ENCODE measurements around the gene AQP5. TPM values are rescaled to one million over a fixed set of nuclear protein-coding genes. Genes with fewer than 3 reads are reported as not detected.

AQP5 gene
- polyA plus RNA-seq, 1 donor: 0.22 TPM

DNA sequence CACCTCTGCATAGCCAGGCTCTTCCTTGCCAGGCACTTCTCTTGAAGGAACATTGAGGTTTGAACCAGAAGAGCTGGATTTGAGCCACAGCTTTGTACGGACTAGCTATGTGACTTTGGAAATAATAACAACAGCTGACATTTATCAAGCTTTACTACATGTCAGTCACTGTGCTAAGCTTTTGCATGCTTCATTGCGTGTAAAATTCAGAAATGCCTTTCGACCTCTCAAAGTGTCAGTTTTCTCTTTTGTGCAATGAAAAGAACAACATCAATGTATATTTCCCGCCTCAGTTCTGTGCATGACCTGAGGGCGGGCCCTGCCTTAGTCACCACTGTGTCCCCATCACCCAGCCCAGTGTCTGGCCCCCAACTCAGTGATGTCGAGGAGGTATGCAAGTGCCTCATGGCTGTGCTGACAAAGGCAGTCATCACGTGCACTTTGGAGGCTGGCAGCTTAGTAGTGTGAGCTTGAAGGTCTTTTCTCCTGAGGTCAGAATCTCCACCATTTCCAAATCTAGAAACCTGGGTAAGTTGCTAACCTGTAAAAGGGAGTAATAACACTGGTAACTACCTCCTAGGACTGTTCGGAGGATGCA, 29.0 kb upstream of the AQP5 start:
- no peak for DNase-seq

DNA sequence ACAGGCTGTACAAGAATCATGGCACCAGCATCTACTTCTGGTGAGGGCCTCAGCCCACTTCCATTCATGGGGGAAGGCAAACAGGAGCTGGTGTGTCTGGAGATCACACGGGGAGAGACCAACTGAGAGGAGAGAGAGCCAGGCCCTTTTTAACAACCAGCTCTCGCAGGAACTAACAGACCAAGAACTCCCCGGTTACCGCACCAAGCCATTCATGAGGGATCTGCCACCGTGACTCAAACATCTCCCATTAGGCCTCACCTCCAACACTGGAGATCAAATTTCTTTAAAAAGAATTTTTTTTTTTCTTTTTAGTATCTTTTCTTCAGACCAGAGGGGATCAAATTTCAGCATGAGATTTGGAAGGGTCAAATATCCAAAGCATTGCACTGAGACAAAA, 27.9 kb upstream of the AQP5 start:
- no peak for DNase-seq

DNA sequence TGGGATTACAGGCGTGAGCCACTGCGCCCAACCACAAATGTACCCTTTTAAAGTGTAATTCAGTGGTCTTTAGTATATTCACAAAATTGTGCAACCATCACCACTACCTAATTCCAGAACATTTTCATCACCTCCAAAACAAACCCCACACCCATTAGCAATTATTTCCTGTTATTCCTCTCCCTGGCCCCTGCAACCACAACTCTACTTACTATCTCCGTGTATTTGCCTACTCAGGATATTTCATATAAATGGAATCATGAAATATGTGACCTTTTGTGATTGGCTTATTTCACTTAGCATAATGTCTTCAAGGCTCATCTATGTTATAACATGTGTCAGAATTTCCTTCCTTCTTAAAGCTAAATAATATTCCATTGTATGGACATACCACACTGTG, 27.2 kb upstream of the AQP5 start:
- DNase-seq: no peak

DNA sequence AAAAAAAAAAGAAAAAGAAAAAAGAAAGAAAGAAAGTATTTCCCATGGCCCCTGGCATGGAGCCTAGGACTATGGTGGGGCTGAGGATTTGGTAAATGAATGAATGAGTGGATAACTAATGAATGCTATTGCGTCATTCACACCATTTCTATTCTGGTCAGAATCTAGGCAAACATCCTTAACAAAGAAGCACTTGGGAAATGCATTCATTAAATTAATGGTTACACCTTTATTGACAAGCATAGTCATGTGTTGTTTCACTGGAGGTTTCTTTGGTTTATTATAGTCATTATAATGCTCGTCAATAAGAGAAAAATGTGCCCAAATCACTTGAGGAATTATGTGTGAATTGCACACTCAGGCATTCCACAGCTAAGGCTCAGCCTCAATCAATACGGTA, 24.7 kb upstream of the AQP5 start:
- no peak for DNase-seq

DNA sequence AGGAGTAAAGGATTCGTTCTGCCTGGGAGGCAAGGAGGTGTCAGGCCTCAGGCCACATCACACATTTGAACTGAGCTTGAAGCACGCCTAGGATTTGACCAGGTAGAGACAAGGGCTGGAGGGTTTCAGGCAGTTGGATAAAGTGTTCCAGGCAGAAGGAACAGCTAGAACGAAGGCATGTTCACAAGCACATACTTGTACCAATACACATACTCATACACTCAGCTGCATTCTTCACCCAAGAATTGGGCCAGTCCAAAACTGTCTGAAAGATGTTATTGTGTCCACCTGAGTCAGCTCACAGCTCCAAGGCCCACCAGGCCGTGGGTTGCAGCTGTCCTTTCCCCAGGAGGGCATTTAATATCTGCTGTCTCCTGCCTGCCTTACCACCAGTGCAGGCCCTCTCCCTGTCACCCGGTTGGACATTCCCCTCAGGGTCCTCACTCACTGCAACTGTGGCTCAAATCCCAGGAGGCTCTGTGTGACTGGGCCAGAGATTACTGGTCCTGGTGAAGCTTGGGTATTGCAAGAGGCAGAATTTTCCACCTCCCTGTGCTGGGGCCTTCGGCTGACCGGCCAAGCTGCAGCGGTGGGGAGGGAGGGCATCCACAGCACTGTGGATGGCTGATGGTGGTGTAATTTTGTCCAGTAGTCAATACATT, 23.9 kb upstream of the AQP5 start:
- DNase-seq: no peak

DNA sequence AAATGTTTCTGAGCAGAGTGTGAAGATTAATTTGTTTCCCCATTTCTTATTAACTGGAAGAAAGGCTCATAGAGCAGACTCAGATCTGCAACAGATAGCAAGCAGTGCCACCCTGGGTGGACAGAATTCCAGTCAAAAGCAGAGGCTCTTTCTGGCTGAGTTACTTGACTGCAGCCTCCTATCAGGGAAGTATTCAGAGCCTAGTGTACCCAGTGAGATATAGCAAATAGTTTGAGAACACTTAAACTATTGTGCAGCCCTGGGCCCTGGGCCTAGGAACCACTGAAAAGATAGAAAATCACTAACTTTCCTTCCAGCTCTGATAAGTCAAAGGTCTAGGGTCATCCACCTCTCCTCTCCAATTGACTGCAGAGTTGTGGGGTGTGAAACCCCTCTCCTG, 22.4 kb upstream of the AQP5 start:
- no peak for DNase-seq

DNA sequence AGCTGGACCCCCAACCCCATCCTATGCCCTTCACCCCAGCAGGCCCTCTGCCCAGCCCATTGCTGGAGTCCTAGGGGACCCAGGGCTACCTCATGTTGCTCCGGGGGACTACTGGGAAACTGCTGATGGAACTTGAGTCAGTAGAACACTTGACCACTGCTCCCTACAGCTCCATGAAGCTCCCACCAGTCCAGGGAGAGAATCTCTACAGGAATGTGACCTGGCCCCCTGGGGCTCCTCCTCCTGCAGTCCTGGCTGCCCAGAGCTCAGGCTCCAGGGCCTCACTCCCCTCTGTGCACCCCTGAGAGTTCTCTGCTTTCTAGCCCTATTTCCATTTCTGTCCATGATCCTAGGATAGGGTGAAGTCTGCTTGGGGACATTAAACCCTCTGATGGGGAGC, 22.0 kb upstream of the AQP5 start:
- DNase-seq: no peak

DNA sequence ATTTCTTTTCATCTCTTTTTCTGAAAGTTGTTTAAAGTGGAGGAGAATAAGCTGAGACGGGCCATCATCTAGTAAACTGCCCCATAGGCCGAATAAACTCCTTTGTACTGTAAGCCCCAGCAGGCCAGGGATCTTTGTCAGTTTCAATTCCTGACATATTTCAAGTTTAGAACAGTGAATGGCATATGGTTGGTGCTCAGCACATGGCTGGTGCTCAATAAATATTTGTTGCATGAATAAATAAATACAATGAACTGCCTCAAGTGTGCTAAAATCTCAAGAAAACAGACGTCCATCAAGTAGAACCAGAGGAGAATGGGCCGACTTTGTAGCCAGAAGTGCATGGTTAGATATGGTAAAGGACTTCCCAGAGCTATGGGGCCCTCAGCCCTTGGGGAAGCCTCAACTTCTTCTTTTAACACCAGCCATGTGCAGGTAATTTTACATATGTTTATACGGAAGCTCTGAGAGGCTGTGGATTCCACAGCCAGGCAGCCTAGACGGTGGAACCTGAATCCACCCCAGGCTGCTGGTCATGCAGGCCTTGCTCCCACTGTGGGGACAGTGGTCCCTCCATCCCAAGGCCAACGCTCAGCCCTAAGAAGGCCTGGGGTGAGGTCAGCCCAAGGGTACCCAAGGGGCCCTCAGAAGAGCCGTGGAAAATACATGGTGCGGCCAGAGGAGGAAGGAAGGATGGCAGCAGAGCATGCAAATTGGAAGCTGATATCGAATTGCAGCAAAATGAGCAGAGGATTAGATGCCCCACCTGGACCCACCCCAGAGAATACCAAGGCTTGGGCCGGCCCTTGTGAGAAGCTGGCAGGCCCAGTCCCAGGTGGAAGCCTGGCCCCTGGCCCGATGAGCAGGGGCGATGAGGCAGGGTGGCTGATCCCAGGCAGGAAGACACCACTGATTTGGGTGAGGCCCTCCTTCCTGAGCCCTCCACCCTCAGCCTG, 19.8 kb upstream of the AQP5 start:
- DNase-seq: no peak

DNA sequence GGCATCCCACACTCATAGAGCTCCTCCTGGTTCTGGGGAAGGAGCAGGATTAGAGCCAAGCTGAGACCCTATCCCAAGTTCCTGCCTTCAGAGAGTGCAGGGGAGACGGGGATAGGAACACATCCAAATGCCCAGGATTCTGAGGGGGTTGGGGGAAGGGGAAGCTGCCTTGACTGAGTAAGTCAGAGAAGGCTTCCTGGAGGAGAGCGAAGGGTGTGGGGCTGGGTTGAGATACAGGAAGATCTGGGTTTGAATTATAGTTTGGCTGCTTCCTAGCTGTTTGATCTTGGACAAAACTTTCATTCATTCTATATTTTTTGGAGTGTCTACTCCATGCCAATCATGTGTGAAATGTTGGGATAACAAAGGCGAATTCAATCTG, 19.2 kb upstream of the AQP5 start:
- DNase-seq: no peak

DNA sequence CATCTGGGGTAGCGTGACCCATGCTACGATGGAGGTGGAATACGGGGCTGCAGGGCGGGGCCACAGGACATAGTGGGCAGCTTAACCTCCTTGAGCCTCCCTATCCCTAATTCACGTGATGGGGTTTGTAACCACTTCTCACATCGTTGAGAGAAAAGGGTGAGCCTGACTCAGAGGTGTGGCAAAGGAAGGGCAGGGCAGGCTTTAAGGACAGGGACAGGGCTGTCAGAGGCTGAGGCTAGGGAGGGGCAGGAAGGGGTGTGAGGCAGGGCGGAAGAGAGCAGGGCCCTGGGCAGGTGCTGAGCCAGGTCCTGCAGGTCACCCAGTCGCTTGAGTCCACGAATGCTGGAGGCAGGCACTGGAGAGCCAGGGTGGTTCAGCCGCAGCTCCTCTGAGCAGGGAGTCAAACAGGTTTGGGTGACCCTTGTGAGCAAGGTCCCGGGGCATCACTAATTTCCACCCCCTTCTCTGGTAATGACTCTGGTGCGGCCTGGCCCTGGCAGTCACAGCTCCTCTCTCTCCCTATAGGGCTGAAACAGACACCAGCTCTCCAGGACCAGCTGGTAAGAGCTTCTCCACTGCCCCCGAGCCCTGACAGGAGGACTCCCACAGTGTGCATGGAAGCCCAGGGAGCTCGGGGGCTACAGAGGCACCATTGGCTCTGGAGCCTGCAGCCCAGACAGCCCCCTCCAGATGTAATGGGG, 18.6 kb upstream of the AQP5 start:
- DNase-seq: no peak

DNA sequence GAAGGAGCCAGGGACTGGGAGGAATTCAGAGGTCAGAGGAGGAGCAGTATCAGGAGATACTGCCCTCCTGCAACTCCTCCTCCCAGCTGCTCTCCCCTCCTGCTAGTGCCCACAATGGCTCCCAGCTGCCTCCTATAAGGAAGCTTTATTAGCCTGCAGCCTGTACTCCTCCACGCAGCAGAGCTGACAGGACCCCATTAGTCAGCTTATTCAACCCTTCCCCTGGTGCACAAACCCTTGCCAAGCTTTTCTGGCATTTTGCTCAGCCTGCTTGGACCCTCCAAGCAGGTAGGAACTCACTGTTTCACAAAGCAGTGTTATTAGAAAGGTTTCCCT, 18.1 kb upstream of the AQP5 start:
- no peak for DNase-seq

DNA sequence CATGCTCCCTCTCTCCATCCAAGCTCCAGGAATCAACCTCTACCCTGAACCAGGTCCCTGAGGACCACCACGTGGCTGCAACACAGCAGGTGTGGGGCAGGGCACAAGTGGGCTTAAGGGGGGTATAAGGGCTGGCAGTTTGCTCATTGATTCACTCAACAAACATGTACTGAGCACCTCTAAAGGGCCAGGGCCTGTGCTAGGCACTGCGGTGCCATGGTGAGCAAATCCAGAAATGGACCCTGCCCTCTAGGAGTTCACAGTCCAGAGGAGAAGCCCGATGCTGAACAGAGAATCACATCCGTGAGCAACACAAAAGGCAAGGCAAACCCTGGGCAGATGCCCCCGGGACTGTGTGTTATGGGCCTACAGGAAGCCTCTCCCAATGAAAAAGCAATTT, 17.6 kb upstream of the AQP5 start:
- DNase-seq: no peak

DNA sequence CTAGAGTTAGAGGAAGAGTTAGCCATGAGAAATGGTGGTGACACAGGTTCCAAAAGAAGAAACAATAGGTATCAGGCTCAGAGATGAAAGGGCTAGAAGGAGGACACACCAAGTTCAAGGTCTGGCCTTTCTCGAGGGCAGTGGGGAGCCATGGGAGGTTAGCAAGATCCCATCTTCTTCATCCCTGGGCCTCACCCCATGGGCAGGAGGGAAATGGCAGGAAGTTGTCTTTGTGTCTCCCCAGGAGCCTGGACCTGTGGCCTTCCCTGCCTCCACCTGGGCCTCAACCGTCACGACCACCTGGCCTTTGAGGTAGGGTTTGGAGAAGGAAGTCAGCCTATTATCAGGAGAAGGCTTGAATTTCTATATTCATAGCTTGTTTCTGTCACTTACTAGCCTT, 17.0 kb upstream of the AQP5 start:
- DNase-seq: no peak

DNA sequence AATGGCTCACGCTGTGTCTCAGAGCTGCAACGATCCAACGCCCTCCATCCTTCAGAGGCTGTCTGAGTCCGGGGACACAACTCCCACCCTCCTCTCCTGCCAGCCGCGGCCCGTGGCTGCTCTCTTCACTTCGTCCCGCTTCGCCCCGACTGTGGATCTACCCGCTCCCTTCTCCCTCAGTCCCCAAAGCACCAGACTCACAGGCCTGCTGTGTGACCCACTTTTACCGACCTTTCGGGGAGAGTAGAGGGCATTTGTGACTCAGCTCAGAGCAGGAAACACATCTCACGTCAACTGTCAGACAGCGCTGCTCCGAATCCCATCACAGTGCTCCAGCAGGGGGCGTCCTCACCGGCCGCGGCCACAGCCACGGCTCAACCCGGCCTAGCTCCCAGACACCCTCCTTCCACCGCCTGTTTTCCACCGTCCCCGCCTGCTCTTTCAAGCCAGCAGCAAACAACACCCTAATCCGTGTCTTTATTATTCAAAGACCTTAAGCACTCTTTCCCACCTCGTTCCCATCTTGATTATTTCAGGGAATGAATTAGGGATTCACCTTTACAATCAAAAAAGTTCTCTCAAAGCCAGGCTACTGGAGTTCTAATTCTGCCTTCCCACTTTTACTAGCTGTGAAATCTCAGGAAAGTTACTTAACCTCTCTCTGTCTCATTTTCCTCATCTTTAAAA, 16.1 kb upstream of the AQP5 start:
- DNase-seq: peak; percentile 81

DNA sequence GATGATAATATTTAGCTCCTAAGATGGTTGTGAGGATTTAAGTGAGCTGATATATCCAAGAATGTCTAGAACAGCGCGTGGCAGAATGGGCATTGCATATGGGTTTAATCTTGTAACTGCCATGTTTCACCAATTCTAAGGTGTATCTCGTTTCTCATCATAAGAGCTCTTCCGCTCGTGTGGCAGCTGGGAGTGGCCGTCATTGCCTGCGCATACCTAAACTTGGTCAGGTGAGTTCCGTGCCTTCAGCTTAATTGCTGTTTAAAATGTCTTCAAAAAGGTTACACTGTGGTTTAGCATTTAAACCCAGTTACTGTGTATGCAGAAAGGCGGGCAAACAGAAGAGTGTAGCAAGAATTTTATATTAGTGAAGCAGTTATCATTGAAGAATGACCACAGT, 15.6 kb upstream of the AQP5 start:
- no peak for DNase-seq

DNA sequence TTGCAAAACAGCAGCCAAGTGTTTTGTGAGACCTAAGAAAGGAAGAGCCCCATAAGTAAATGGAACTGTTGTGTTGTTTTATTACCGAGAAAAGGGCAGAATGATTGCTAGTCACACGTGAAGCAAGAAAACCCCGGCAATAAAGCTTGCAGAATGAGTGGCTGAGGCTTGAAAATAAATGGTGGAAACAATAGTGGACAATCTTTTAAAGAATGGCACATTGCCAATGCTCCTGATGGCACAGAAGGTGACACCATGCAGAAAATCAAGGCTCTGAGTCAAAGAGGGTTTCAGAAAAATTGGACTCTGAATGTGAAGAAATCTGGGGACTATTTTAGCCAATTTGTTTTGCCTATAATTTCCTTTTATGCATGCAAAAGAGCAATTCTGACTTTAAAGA, 15.2 kb upstream of the AQP5 start:
- no peak for DNase-seq

DNA sequence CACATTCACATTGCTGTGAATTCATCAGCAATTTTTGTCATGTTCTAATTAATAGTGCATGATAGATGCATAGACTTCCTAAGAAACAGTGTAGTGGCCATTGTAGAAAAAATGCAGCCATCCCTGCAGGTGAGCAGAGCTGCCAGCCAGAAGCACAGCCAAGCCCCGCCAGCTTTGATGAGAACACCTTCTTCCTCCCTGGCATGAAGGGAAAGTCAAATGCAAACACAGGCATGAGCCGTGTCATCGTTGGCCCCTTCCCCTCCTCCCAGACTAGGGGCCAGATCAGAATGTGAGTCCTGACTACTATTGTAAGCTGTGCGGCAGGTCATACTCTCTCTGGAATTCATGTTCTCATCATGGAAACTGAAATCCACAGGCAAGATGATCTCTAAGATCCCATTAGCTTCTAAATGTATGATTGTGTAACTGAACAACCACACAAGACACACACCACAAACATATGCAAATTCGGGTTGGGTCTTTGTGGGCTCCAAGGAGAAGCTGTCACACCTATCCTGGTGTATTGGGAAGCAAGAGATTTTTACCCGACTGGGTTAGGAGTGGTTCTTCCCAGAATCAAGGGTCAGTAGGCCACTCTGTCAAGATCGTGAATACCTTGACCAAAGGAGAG, 14.0 kb upstream of the AQP5 start:
- DNase-seq: no peak

DNA sequence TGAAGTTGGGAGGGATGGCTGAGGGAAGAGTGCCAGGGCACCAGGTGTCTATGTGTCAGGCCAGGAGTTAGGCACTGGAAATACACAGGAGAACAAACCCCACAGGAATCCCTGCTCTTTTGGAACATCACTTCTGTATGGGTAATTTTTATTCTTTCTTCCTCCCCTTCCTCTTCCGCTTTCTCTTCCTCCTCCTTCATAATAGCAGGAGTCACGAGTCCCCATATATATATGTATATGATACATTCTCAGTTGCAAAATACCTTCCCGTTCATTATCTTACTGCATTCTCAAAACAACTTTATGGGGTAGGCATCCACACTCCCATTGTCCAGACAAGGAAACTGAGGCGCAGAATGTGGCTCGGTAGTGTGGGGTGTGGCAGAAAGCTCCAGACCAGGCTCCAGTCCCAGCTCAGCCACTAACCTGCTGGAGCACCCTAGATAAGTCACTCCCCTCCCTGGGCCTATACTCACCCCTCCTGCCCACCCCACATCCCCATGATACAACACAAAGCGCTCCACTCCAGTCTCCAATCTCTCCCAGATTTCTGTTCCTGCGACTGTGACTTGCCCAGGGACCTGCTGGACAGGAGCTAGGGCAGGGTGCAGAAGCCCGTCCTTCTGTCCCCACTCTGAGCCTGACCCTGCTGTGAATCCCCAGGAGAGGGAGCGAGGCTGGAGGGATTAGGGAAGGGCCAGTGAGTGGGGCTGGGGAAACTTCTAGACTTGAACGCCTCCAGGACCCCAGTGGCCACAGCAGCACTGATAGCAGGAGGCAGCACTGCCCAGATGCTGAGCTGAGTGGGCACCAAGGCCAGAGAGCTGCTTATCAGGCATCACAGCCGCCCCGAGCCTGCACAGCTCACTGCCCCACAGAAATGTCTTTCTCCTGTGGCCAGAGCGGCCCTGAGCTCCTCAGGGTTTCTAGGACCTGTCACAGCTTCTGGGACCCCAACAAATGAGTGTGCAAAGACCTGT, 12.5 kb upstream of the AQP5 start:
- DNase-seq: no peak

DNA sequence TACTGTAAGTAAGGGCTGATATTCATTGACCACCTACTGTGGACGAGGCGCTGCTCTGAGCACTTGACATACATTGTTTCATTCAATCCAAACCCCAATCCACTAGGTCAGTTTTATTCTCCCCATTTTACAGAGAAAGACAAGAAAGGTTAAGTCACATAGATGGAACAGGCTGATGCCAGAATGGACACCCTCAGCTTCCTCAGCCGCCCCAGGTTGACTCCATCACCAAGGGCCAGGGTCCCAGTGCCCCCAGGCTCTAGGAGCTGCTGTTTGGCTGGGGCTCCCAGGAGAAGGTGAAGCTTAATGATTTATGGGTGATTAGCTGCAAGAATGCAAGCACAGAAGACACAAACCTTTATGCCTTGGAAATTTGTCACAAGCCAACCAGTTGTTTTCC, 11.8 kb upstream of the AQP5 start:
- DNase-seq: no peak

DNA sequence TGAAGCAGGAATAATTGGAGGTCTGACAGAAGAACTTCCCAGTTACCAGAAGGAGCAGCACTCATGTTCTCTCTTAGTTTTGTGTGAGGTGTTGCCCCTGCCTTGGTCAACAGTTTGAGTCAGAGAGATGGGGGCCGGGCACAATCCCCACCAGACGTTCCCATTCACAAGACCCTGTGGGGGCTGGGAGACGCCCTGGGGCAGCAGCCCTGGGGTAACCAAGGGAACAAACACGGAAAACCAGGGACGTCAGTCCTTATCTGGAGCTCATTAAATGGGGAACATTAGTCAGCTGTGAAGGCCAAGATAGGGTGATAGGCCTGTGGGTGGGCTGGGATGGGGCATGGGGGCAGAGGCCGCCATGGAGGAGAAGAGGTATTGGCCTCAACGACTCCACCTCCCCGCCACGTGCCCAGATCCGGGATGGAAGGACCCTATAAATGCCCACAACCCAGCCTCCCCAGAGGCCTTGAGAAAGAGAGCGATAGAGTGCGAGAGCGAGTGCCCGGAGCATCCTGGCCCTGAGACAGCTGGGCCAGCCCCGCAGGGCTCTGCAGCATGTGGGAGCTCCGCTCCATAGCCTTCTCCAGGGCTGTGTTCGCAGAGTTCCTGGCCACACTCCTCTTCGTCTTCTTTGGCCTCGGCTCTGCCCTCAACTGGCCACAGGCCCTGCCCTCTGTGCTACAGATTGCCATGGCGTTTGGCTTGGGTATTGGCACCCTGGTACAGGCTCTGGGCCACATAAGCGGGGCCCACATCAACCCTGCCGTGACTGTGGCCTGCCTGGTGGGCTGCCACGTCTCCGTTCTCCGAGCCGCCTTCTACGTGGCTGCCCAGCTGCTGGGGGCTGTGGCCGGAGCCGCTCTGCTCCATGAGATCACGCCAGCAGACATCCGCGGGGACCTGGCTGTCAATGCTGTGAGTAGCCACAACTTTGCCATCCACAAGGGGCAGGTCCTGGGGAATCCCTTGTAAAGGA, 11.1 kb upstream of the AQP5 start, which contains the start of gene AQP2:
AQP2 (plus strand) TSS at position 465 of the 979 bp plus-strand sequence; CDS start at position 559, 94 bp downstream.
- DNase-seq: no peak
